Measurements from ENCODE around the gene ASTN2. TPM values are rescaled to one million over a fixed set of nuclear protein-coding genes. Genes with fewer than 3 reads are reported as not detected.
"Not testable (repeated sequence)": the region's sequence is repeated elsewhere in the genome, so short reads cannot be mapped to it uniquely, and the experiment has no call there.

The ASTN2 gene
- polyA plus RNA-seq, 1 donor, result 4.5 TPM

GRCh38 chr9:116873937-116874914, 540.6 kb downstream of the ASTN2 start:
- no peak for DNase-seq (ENCODE audit: low read depth)

GRCh38 chr9:116873491-116873890, 541.4 kb downstream of the ASTN2 start:
- DNase-seq (ENCODE audit: low read depth), result no peak

GRCh38 chr9:116870566-116870965, 544.3 kb downstream of the ASTN2 start:
- no peak for DNase-seq (ENCODE audit: low read depth)

GRCh38 chr9:116868201-116868600, 546.7 kb downstream of the ASTN2 start:
- no peak for DNase-seq (ENCODE audit: low read depth)

- DNase-seq (ENCODE audit: low read depth), result no peak
Measured at GRCh38 chr9:116861321-116861720, 553.5 kb downstream of the ASTN2 start.

GRCh38 chr9:116860509-116861120, 554.2 kb downstream of the ASTN2 start:
- DNase-seq (ENCODE audit: low read depth), result peak; percentile 5

GRCh38 chr9:116859763-116860162, 555.1 kb downstream of the ASTN2 start:
- DNase-seq (ENCODE audit: low read depth), result no peak

GRCh38 chr9:116857321-116857720, 557.5 kb downstream of the ASTN2 start:
- no peak for DNase-seq (ENCODE audit: low read depth)

- no peak for DNase-seq (ENCODE audit: low read depth)
Measured at GRCh38 chr9:116855881-116856662, 558.8 kb downstream of the ASTN2 start.

GRCh38 chr9:116849721-116850120, 565.1 kb downstream of the ASTN2 start:
- no peak for DNase-seq (ENCODE audit: low read depth)

GRCh38 chr9:116844621-116845020, 570.2 kb downstream of the ASTN2 start:
- no peak for DNase-seq (ENCODE audit: low read depth)

GRCh38 chr9:116843863-116844620, 570.8 kb downstream of the ASTN2 start:
- DNase-seq (ENCODE audit: low read depth), result no peak

GRCh38 chr9:116842658-116843057, 572.2 kb downstream of the ASTN2 start:
- DNase-seq (ENCODE audit: low read depth), result no peak

- not testable (repeated sequence) for DNase-seq (ENCODE audit: low read depth)
Measured at GRCh38 chr9:116838468-116838867, 576.4 kb downstream of the ASTN2 start.

- DNase-seq (ENCODE audit: low read depth), result no peak
Measured at GRCh38 chr9:116837018-116837989, 577.6 kb downstream of the ASTN2 start.

- not testable (repeated sequence) for DNase-seq (ENCODE audit: low read depth)
Measured at GRCh38 chr9:116830321-116830720, 584.5 kb downstream of the ASTN2 start.

GRCh38 chr9:116821633-116822229, 593.1 kb downstream of the ASTN2 start:
- DNase-seq (ENCODE audit: low read depth), result no peak

- no peak for DNase-seq (ENCODE audit: low read depth)
Measured at GRCh38 chr9:116819116-116819515, 595.7 kb downstream of the ASTN2 start.

GRCh38 chr9:116817762-116818161, 597.1 kb downstream of the ASTN2 start:
- DNase-seq (ENCODE audit: low read depth), result no peak

GRCh38 chr9:116816484-116816883, 598.4 kb downstream of the ASTN2 start:
- DNase-seq (ENCODE audit: low read depth), result no peak

All from forelimb muscle (tissue), 1 donor.